H9 (cell line): ENCODE measurements around the gene POLA1. TPM values are rescaled to one million over a fixed set of nuclear protein-coding genes. Genes with fewer than 3 reads are reported as not detected.

Experiments used
- DNase-seq: peaks from one replicate; pipeline ENCODE4 v3.0.0-alpha.2; 2017
- H2AFZ ChIP-seq: one replicate; pipeline ENCODE4 v1.6.1; 2013; ENCODE audit warnings: mild to moderate bottlenecking, low read length, control low read depth, moderate library complexity
- H2AK5ac ChIP-seq: 2 replicates; pipeline ENCODE4 v1.6.1; 2013; ENCODE audit warnings: low read length, control low read depth, mixed read lengths; ENCODE audit not compliant: insufficient read length
- H2BK120ac ChIP-seq: one replicate; pipeline ENCODE4 v1.6.1; 2013; ENCODE audit warnings: low read depth, mild to moderate bottlenecking, low read length, control low read depth, inconsistent platforms; ENCODE audit not compliant: poor library complexity, severe bottlenecking
- H2BK12ac ChIP-seq: 2 replicates; pipeline ENCODE4 v1.6.1; 2013; ENCODE audit warnings: low read length, control low read depth, mixed read lengths, low read depth; ENCODE audit not compliant: insufficient read length
- H2BK15ac ChIP-seq: 2 replicates; pipeline ENCODE4 v1.6.1; 2013; ENCODE audit warnings: low read depth, low read length, control low read depth
- H2BK20ac ChIP-seq: one replicate; pipeline ENCODE4 v1.6.1; 2013; ENCODE audit warnings: low read depth, mild to moderate bottlenecking, low read length, control low read depth, inconsistent platforms; ENCODE audit not compliant: poor library complexity, severe bottlenecking
- H2BK5ac ChIP-seq: 2 replicates; pipeline ENCODE4 v1.6.1; 2013; ENCODE audit warnings: low read length, control low read depth, mixed read lengths; ENCODE audit not compliant: insufficient read length
- H3K14ac ChIP-seq: 2 replicates; pipeline ENCODE4 v1.6.1; 2013; ENCODE audit warnings: low read length, control low read depth; ENCODE audit not compliant: insufficient read depth
- H3K18ac ChIP-seq: 2 replicates; pipeline ENCODE4 v1.6.1; 2013; ENCODE audit warnings: low read depth, mild to moderate bottlenecking, mixed read lengths, low read length, control low read depth; ENCODE audit not compliant: insufficient read length
- H3K23ac ChIP-seq: 2 replicates; pipeline ENCODE4 v1.6.1; 2013; ENCODE audit warnings: low read length, control low read depth, mixed read lengths, low read depth; ENCODE audit not compliant: insufficient read length
- H3K23me2 ChIP-seq: 2 replicates; pipeline ENCODE4 v1.6.1; 2013; ENCODE audit warnings: low read depth, mild to moderate bottlenecking, mixed read lengths, low read length, control low read depth; ENCODE audit not compliant: insufficient read length, poor library complexity, severe bottlenecking
- H3K27ac ChIP-seq: 2 replicates; pipeline ENCODE4 v1.5.1; 2013; ENCODE audit warnings: low read length, control low read depth, mixed read lengths, low read depth; ENCODE audit not compliant: insufficient read length
- H3K27me3 ChIP-seq: 2 replicates; pipeline ENCODE4 v1.6.1; 2013; ENCODE audit warnings: low read length, control low read depth, inconsistent platforms; ENCODE audit not compliant: insufficient read depth
- H3K4ac ChIP-seq: 2 replicates; pipeline ENCODE4 v1.6.1; 2013; ENCODE audit warnings: low read depth, mild to moderate bottlenecking, control low read depth, inconsistent platforms, low read length, moderate library complexity
- H3K4me1 ChIP-seq: 2 replicates; pipeline ENCODE4 v1.6.1; 2013; ENCODE audit warnings: low read length, control low read depth, inconsistent platforms; ENCODE audit not compliant: insufficient read depth
- H3K4me2 ChIP-seq: 2 replicates; pipeline ENCODE4 v1.6.1; 2013; ENCODE audit warnings: low read length, control low read depth, mixed read lengths; ENCODE audit not compliant: insufficient read length, insufficient read depth
- H3K56ac ChIP-seq: 2 replicates; pipeline ENCODE4 v1.6.1; 2013; ENCODE audit warnings: low read depth, mild to moderate bottlenecking, mixed read lengths, low read length, control low read depth; ENCODE audit not compliant: insufficient read length
- H3K79me1 ChIP-seq: 2 replicates; pipeline ENCODE4 v1.6.1; 2013; ENCODE audit warnings: low read depth, mild to moderate bottlenecking, moderate library complexity, low read length, control low read depth, inconsistent platforms; ENCODE audit not compliant: insufficient read depth, poor library complexity, severe bottlenecking
- H3K79me2 ChIP-seq: 2 replicates; pipeline ENCODE4 v1.6.1; 2013; ENCODE audit warnings: low read length, control low read depth, inconsistent platforms; ENCODE audit not compliant: insufficient read depth
- H3K9ac ChIP-seq: 2 replicates; pipeline ENCODE4 v1.6.1; 2013; ENCODE audit warnings: low read length, control low read depth, mixed read lengths; ENCODE audit not compliant: insufficient read length; ENCODE audit errors: extremely low read depth
- H3K9me3 ChIP-seq: one replicate; pipeline ENCODE4 v1.6.1; 2013; ENCODE audit warnings: low read depth, low read length, inconsistent platforms; ENCODE audit not compliant: control insufficient read depth
- H3T11ph ChIP-seq: one replicate; pipeline ENCODE4 v1.6.1; 2013; ENCODE audit warnings: mild to moderate bottlenecking, low read length, control low read depth, inconsistent platforms
- H4K20me1 ChIP-seq: one replicate; pipeline ENCODE4 v1.6.1; 2013; ENCODE audit not compliant: control insufficient read depth, insufficient read length, insufficient read depth
- H4K5ac ChIP-seq: 2 replicates; pipeline ENCODE4 v1.6.1; 2013; ENCODE audit warnings: low read depth, mild to moderate bottlenecking, mixed read lengths, low read length, control low read depth; ENCODE audit not compliant: insufficient read length
- H4K8ac ChIP-seq: replicated peaks from 2 replicates; pipeline ENCODE4 v1.6.1; 2013; ENCODE audit warnings: low read length, control low read depth, mixed read lengths, low read depth; ENCODE audit not compliant: insufficient read length
- H4K91ac ChIP-seq: 2 replicates; pipeline ENCODE4 v1.6.1; 2013; ENCODE audit warnings: low read depth, mild to moderate bottlenecking, moderate library complexity, mixed read lengths, low read length, control low read depth; ENCODE audit not compliant: insufficient read length
- H3K27ac Mint-ChIP-seq, 3 experiments: 2 replicates in 2 of 3; 3 replicates in 1 of 3; pipeline ENCODE4 v1.8.0; 2020 to 2021; ENCODE audit warnings: mixed read lengths in 3 of 3, mild to moderate bottlenecking in 1 of 3, moderate library complexity in 1 of 3
- H3K27me3 Mint-ChIP-seq: 2 replicates; pipeline ENCODE4 v1.8.0; 2021; ENCODE audit warnings: low read depth, mild to moderate bottlenecking, moderate library complexity, mixed read lengths
- H3K36me3 Mint-ChIP-seq, 3 experiments: 2 replicates in 2 of 3; 3 replicates in 1 of 3; pipeline ENCODE4 v1.8.0; 2020 to 2021; ENCODE audit warnings: low read depth in 3 of 3, mixed read lengths in 3 of 3; ENCODE audit not compliant: insufficient read depth in 1 of 3
- H3K4me1 Mint-ChIP-seq, 2 experiments: 2 replicates each; pipeline ENCODE4 v1.8.0; 2020; ENCODE audit warnings: mixed read lengths in 2 of 2
- H3K4me3 Mint-ChIP-seq, 2 experiments: 2 replicates in 1 of 2; 3 replicates in 1 of 2; pipeline ENCODE4 v1.8.0; 2020 to 2021; ENCODE audit warnings: mild to moderate bottlenecking in 2 of 2, mixed read lengths in 2 of 2, moderate library complexity in 1 of 2
- H3K9me3 Mint-ChIP-seq, 2 experiments: 2 replicates in 1 of 2; 3 replicates in 1 of 2; pipeline ENCODE4 v1.8.0; 2020; ENCODE audit warnings: mild to moderate bottlenecking in 2 of 2, mixed read lengths in 2 of 2, moderate library complexity in 1 of 2
- WGBS: extraction: QIAGEN DNeasy Blood & Tissue Kit; methylation state at CpG from one replicate; pipeline ENCODE4 v1.1.7; 2013; ENCODE audit warnings: missing lambda C conversion rate, low lambda C conversion rate, mixed read lengths; ENCODE audit not compliant: insufficient read length; ENCODE audit errors: extremely low coverage; 5-methylcytosine and 5-hydroxymethylcytosine counted together
- total RNA-seq: library from RNA; stranded (reverse); gene quantifications from 2 replicates; pipeline ENCODE4 v1.2.1, GENCODE V29; 2021
- TF ChIP-seq, protein P1 (sequence below): fragments of 200-600 bp; sonication (generic); conservative IDR thresholded peaks from 3 replicates; pipeline ENCODE4 v1.8.0; 2021; ENCODE audit warnings: antibody characterized with exemption, mild to moderate bottlenecking

The POLA1 gene
- total RNA-seq, 1 experiment from 2014 or later = 60.2 TPM

DNA sequence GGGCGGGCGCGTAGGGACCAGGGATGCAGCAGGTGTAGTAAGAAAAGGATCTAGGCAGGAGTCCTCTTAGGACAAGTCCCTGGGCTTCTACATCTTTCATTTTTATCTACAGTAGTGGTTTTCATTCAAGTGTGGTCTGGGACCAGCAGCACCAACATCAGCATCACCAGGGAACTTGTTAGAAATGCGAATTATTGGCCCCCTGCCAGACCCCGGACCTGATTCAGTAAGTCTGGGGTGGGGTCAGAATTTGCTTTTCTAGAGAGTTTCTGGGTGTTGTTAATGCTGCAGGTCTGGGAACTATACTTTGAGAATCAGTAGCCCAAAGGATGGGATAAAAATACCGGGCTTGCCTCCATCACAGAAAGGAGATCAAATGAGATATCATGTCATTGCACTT lies 45.2 kb upstream of the POLA1 start:
- Histone ChIP-seq H3K9ac (no peak overlapping the region), H3K14ac (no peak overlapping the region), H2BK5ac (no peak overlapping the region), H4K8ac (no peak overlapping the region), H3T11ph (no peak overlapping the region), H2AK5ac (no peak overlapping the region), H3K18ac (no peak overlapping the region), H2BK20ac (no peak overlapping the region), H3K4ac (no peak overlapping the region), H4K20me1 (no peaks in the 10 kb centered on the region), H2BK120ac (no peak overlapping the region), H3K4me1 (peaks cover 2% of the 10 kb centered on the region; the same call in 1 of the 2 replicates), H3K27me3 (no peaks in the 10 kb centered on the region), H3K79me2 (peaks cover 3% of the 10 kb centered on the region; the same call in 1 of the 2 replicates), H3K79me1 (no peaks in the 10 kb centered on the region), H3K23ac (no peak overlapping the region), H4K5ac (no peak overlapping the region), H3K27ac (no peak overlapping the region), H2BK15ac (no peak overlapping the region), H2AFZ (no peak overlapping the region), H3K56ac (no peak overlapping the region), H3K4me2 (no peak overlapping the region), H4K91ac (no peak overlapping the region), H3K9me3 (no peaks in the 10 kb centered on the region), H3K23me2 (peaks cover 16% of the 10 kb centered on the region), H2BK12ac (no peak overlapping the region)
- TF ChIP-seq, protein P1, sequence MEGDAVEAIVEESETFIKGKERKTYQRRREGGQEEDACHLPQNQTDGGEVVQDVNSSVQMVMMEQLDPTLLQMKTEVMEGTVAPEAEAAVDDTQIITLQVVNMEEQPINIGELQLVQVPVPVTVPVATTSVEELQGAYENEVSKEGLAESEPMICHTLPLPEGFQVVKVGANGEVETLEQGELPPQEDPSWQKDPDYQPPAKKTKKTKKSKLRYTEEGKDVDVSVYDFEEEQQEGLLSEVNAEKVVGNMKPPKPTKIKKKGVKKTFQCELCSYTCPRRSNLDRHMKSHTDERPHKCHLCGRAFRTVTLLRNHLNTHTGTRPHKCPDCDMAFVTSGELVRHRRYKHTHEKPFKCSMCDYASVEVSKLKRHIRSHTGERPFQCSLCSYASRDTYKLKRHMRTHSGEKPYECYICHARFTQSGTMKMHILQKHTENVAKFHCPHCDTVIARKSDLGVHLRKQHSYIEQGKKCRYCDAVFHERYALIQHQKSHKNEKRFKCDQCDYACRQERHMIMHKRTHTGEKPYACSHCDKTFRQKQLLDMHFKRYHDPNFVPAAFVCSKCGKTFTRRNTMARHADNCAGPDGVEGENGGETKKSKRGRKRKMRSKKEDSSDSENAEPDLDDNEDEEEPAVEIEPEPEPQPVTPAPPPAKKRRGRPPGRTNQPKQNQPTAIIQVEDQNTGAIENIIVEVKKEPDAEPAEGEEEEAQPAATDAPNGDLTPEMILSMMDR = no peak
- no peaks in the 10 kb centered on the region for H3K36me3 Mint-ChIP-seq
- no peak for DNase-seq
- no peaks in the 10 kb centered on the region; a peak in 1 of 5 replicates for H3K9me3 Mint-ChIP-seq
- peaks cover 41 to 45% of the 10 kb centered on the region in 2 experiments for H3K4me1 Mint-ChIP-seq
- WGBS = no CpG with 5 or more reads among the region's 6 CpGs
- H3K27ac Mint-ChIP-seq = peak overlapping the region in 2 of 3 experiments; percentile 61 to 99; a peak in 3 of 7 replicates
- H3K27me3 Mint-ChIP-seq = no peaks in the 10 kb centered on the region; the same call in 1 of the 2 replicates
- H3K4me3 Mint-ChIP-seq = peak overlapping the region in 1 of 2 experiments; percentile 51; a peak in 2 of 5 replicates
